C4-2B (cell line): ENCODE results near the gene HOXC11.

Experiments used
- CTCF ChIP-seq: fragments of 450-650 bp; conservative IDR thresholded peaks from 2 replicates; pipeline ENCODE4 v1.5.1; 2017; ENCODE audit warnings: mild to moderate bottlenecking
- ZFX ChIP-seq: fragments of 450-650 bp; IDR thresholded peaks from 2 replicates; pipeline ENCODE4 v1.6.1; 2017

GRCh38 chr12:53929527-53929926, 43.4 kb upstream of the HOXC11 start:
- TF ChIP-seq CTCF: no peak
- TF ChIP-seq ZFX: no peak
